Measurements from ENCODE around the gene RNF7.

RNF7 gene

GRCh38 chr3:141777957-141778813 is 40.1 kb downstream of the RNF7 start:
- no peak overlapping the region for H3K4me3 ChIP-seq (ENCODE audit: low read depth, low read length)
- TF ChIP-seq, protein P1, sequence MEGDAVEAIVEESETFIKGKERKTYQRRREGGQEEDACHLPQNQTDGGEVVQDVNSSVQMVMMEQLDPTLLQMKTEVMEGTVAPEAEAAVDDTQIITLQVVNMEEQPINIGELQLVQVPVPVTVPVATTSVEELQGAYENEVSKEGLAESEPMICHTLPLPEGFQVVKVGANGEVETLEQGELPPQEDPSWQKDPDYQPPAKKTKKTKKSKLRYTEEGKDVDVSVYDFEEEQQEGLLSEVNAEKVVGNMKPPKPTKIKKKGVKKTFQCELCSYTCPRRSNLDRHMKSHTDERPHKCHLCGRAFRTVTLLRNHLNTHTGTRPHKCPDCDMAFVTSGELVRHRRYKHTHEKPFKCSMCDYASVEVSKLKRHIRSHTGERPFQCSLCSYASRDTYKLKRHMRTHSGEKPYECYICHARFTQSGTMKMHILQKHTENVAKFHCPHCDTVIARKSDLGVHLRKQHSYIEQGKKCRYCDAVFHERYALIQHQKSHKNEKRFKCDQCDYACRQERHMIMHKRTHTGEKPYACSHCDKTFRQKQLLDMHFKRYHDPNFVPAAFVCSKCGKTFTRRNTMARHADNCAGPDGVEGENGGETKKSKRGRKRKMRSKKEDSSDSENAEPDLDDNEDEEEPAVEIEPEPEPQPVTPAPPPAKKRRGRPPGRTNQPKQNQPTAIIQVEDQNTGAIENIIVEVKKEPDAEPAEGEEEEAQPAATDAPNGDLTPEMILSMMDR (IDR thresholded peaks at IDR 0.05; ENCODE audit: low read depth, low read length), result no peak
- DNase-seq, result peak; percentile 14
- no peak overlapping the region for H3K27ac ChIP-seq
- no peaks in the 10 kb centered on the region for H3K9me3 ChIP-seq (ENCODE audit: severe bottlenecking)
- no peaks in the 10 kb centered on the region for H3K36me3 ChIP-seq
- H3K27me3 ChIP-seq (ENCODE audit: insufficient read depth, low read depth, severe bottlenecking), result no peaks in the 10 kb centered on the region

DNA sequence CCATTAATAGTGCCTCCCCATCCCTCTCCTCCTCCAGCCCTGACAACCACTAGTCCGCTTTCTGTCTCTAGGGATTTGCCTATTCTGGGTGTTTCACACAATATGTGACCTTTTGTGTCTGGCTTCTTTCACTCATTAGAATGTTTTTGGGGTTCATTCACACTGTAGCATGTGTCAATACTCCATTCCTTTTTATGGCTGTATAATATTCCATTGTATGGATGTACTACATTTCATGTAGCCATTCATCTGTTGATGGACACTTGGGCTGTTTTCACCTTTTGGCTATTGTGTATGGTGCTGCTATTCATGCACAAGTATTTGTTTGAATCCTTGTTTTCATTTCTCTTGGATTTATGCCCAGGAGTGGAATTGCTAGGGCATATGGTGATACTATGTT is 41.6 kb downstream of the RNF7 start:
- no peaks in the 10 kb centered on the region for H3K36me3 ChIP-seq
- no peak overlapping the region for H3K27ac ChIP-seq
- no peaks in the 10 kb centered on the region for H3K27me3 ChIP-seq (ENCODE audit: insufficient read depth, low read depth, severe bottlenecking)
- H3K9me3 ChIP-seq (ENCODE audit: severe bottlenecking), result no peaks in the 10 kb centered on the region
- DNase-seq, result no peak
- TF ChIP-seq, protein P1 (IDR thresholded peaks at IDR 0.05; ENCODE audit: low read depth, low read length), result no peak
- no peak overlapping the region for H3K4me3 ChIP-seq (ENCODE audit: low read depth, low read length)

DNA sequence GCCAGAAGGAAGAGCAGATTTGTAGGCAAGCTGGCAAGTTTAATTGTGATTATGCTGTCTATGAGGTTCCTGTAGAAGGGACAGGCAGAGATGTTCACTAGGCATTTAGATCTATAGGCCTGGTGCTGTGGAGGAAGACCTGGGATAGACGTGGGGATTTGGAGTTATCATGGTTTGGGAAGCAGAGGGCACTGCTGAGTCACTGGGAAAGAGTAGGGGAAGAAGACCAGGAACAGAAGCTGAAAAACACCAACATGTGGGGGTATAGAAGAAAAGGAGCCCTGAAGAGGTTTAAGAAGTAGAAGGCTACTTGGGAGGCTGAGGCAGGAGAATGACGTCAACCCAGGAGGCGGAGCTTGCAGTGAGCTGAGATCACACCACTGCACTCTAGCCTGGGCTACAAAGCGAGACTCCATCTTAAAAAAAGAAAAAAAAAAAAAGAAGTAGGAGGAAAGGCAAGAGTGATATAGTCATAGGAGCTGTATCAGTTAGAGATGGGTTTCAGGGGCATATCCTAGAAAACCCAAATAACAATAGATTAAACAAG is 44.4 kb downstream of the RNF7 start:
- TF ChIP-seq, protein P1 (IDR thresholded peaks at IDR 0.05; ENCODE audit: low read depth, low read length), result peak; percentile 44; the same call in 1 of the 2 replicates
- no peak overlapping the region for H3K4me3 ChIP-seq (ENCODE audit: low read depth, low read length)
- no peaks in the 10 kb centered on the region for H3K27me3 ChIP-seq (ENCODE audit: insufficient read depth, low read depth, severe bottlenecking)
- DNase-seq, result peak; percentile 21
- H3K36me3 ChIP-seq, result no peaks in the 10 kb centered on the region
- no peak overlapping the region for H3K27ac ChIP-seq
- no peaks in the 10 kb centered on the region for H3K9me3 ChIP-seq (ENCODE audit: severe bottlenecking)

DNA sequence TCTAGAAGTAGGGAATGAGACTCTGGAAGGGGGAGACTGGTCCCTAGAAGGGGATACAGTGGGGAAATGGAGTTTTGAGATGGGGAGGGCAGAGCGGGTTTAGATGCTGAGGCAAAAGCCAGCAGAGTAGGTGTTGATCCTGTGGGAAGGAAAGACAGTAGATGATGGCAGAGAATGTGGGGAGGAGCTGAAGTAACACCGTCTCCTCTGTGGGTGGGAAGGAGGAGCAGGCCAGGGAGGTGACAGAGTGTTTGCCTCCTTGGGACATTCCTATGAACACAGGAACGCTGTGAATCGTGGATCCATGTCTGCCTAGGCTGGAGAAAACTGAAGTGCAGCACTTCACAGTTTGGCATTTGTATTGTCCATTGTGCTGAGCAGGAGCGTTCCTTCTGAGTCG is 45.5 kb downstream of the RNF7 start:
- DNase-seq, result no peak
- H3K4me3 ChIP-seq (ENCODE audit: low read depth, low read length), result no peak overlapping the region
- no peaks in the 10 kb centered on the region for H3K9me3 ChIP-seq (ENCODE audit: severe bottlenecking)
- no peak overlapping the region for H3K27ac ChIP-seq
- H3K36me3 ChIP-seq, result no peaks in the 10 kb centered on the region
- H3K27me3 ChIP-seq (ENCODE audit: insufficient read depth, low read depth, severe bottlenecking), result no peaks in the 10 kb centered on the region
- TF ChIP-seq, protein P1 (IDR thresholded peaks at IDR 0.05; ENCODE audit: low read depth, low read length), result no peak

DNA sequence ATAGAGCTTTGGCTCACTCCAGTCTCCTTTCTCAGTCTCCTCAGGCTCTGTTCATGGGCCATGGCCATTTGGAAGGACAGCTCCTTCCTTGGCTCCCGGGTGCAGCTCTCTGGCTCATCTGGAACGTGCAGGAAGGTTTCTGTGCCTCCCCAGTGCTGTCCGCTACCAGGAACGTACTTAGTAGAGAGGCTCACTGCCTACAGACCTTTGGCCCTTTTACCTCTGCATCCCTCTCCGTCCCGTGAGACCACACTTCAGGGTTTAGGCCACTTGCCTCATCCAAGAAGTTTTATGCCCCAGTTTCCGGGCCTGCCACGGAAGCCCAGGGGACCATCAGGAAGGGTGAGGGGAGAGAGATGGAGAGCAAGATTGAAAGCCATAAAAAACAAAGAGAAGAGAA is 46.0 kb downstream of the RNF7 start:
- TF ChIP-seq, protein P1 (IDR thresholded peaks at IDR 0.05; ENCODE audit: low read depth, low read length), result no peak
- no peak overlapping the region for H3K4me3 ChIP-seq (ENCODE audit: low read depth, low read length)
- H3K36me3 ChIP-seq, result no peaks in the 10 kb centered on the region
- no peak for DNase-seq
- no peak overlapping the region for H3K27ac ChIP-seq
- no peaks in the 10 kb centered on the region for H3K9me3 ChIP-seq (ENCODE audit: severe bottlenecking)
- H3K27me3 ChIP-seq (ENCODE audit: insufficient read depth, low read depth, severe bottlenecking), result no peaks in the 10 kb centered on the region

All from WERI-Rb-1 (cell line).